Heart left ventricle (tissue), 16 donors: ENCODE data around the gene CASZ1. TPM values are rescaled to one million over a fixed set of nuclear protein-coding genes. Genes with fewer than 3 reads are reported as not detected.

Experiments
- ATAC-seq, 4 donors: fragments of 200-7000 bp; cut with Tn5 transposase; one replicate each; pipeline ENCODE4 v1.9.1; 2020 to 2022; ENCODE audit warnings: moderate library complexity in 4 of 4, mild to moderate bottlenecking in 3 of 4, moderate number of reproducible peaks in 1 of 4
- DNase-seq, 5 donors: peaks; one replicate each; pipeline ENCODE4 v3.0.0-alpha.2; 2020
- H3K27ac ChIP-seq, 12 donors: fragments of 200-600 bp; sonication (generic) in 4 of 12; one replicate each; pipeline versions ENCODE4 v1.5.0 to v1.8.0; 2016 to 2022; ENCODE audit warnings: mild to moderate bottlenecking in 2 of 12
- H3K27me3 ChIP-seq, 9 donors: fragments of 200-600 bp; sonication (generic) in 2 of 9; one replicate each; pipeline versions ENCODE4 v1.5.1 to v1.8.0; 2016 to 2022; ENCODE audit warnings: mild to moderate bottlenecking in 3 of 9
- H3K36me3 ChIP-seq, 9 donors: fragments of 200-600 bp; sonication (generic) in 2 of 9; one replicate each; pipeline versions ENCODE4 v1.5.0 to v1.8.0; 2018 to 2022; ENCODE audit warnings: mild to moderate bottlenecking in 2 of 9
- H3K4me1 ChIP-seq, 12 donors: fragments of 200-600 bp; sonication (generic) in 4 of 12; one replicate each; pipeline versions ENCODE4 v1.5.0 to v1.8.0; 2016 to 2022; ENCODE audit warnings: mild to moderate bottlenecking in 3 of 12
- H3K4me3 ChIP-seq, 12 donors: fragments of 200-600 bp; sonication (generic) in 4 of 12; one replicate each; pipeline versions ENCODE4 v1.5.0 to v1.8.0; 2017 to 2022; ENCODE audit warnings: mild to moderate bottlenecking in 9 of 12, moderate library complexity in 4 of 12
- H3K9me3 ChIP-seq, 12 donors: fragments of 200-600 bp; sonication (generic) in 4 of 12; one replicate each; pipeline versions ENCODE4 v1.5.0 to v1.8.0; 2016 to 2022; ENCODE audit warnings: mild to moderate bottlenecking in 1 of 12
- POLR2A ChIP-seq, 2 donors: fragments of 450-650 bp; IDR thresholded peaks; one replicate each; pipeline ENCODE4 v1.6.1; 2017; ENCODE audit warnings: antibody characterized with exemption in 2 of 2, mild to moderate bottlenecking in 2 of 2, moderate library complexity in 2 of 2
- WGBS, 4 donors: extraction: QIAGEN DNeasy Blood & Tissue Kit in 2 of 4; methylation state at CpG; one replicate each; pipeline versions ENCODE4 v1.1.5 to v1.1.7; 2013 to 2018; 5-methylcytosine and 5-hydroxymethylcytosine counted together
- intact Hi-C, 10 donors: fragments of 100-400 bp; cut with DNase I; formaldehyde crosslinking; loops; one replicate each; pipeline versions ENCODE4 v1.11.1 to v1.14.2; 2022
- polyA plus RNA-seq, 2 donors: library from polyadenylated mRNA; stranded (reverse); fragments of 200-250 nt; gene quantifications; one replicate each; pipeline ENCODE4 v1.2.3, GENCODE V29; 2013
- total RNA-seq, 9 donors: library from RNA; depleted of rRNA in 2 of 9; stranded (reverse); fragments of >200 nt in 2 of 9; fragmentation: NEBNext Ultra II Directional in 3 of 9; extraction: Animal tissue kit (Norgen Biotek cat#: 25700) in 3 of 9; gene quantifications; one replicate each; pipeline versions ENCODE4 v1.1.0 to v1.2.4, GENCODE V29; 2016 to 2023
- TF ChIP-seq, protein P1 (sequence below), 12 donors: fragments of 200-600 bp; sonication (generic) in 4 of 12; IDR thresholded peaks; one replicate each; pipeline versions ENCODE4 v1.5.0 to v1.8.0; 2018 to 2022; ENCODE audit warnings: antibody characterized with exemption in 12 of 12, mild to moderate bottlenecking in 5 of 12
- donor health status: ischemic (EF 13 %, LVEDD 7.1; RV severe dilation, severe dysfunction).
- donor health status: healthy with polysubstance abuse.
- donor health status: DM: no; HTN: yes; CAD: no.
- donor health status: DM: no; HTN: no; CAD: no.
- donor health status: ischemic (EF 25% LVEDD 6.9; RV normal size, moderate dysfunction).
- donor health status: ischemic (EF 25% LVEDD 5.7; RV mildly dilated, moderate dysfunction).
- donor health status: healthy.
- donor health status: DM: yes; HTN: yes; CAD: no.
- donor health status: ischemic (EF 35%, LVEDD 5.7; RV mildly dilated, moderate dysfunction).
- donor health status: nonischemic (EF 11% LVEDD 7.7; RV severe dilation, severe dysfunction).
- donor health status: DM: yes; HTN: yes; CAD: no.
- donor health status: PGD.
- donor health status: ischemic (EF 29% LVEDD 5.4; RV normal size, mild dysfunction).
- donor health status: nonischemic (EF 23%, LVEDD 6.1; RV moderate dilation, normal function).

CASZ1 gene
- total and polyA plus RNA-seq, 11 donors: 28.8 to 84.9 (median 55.0) TPM

DNA sequence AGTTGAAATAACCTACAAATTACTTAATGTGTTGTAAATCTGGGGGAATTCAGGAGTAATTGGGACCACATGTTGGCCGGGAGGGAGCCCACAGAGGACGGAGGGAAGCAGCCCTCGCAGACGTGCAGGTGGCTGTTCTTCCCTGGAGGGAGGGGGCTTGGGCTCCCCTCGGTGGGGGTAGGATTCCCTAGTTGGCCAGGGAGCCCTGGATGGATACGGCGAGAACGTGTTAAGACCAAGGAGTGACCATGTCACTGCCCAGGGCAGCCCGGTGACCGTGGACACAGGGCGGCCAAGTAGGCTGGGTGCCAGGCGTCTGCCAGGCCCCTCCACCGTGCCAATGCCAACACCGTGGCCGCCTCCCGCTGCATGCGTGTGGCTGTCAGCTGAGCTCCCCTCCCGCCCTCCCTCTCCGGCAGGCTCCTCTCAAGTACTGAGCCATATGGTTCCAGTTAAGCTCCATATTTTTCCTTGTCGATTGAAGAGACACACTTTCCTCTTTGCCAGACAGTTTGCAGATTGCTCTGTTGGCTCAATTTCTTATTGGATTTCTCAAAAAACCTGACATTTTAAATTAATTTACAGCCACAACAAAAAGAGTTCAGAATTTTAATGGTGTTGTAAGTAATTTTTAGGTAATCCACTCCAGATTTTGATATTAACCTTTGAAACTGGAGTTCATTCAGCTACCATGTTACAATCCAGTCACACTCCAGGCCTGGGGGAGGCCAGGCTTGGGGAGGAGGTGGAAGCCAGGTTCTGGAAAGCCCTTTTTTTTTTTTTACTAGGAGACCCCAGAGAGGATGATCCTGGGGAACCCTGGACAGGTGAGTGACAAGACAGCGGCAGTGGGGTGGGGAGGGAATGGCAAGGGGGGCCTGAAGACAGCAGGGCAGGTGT lies 71.2 kb downstream of the CASZ1 start:
- ATAC-seq: peak; percentile 13 to 54 (median 46)
- Histone ChIP-seq H3K36me3 (no peaks in the 10 kb centered on the region), H3K27me3 (no peaks in the 10 kb centered on the region), H3K4me1 (peaks cover 0 to 87% (median 45%) of the 10 kb centered on the region in 12 donors), H3K9me3 (no peaks in the 10 kb centered on the region), H3K4me3 (no peak overlapping the region), H3K27ac (peak overlapping the region; percentile 79 to 100 (median 88))
- peak in 4 of 5 donors; percentile 71 to 84 (median 80) for DNase-seq
- TF ChIP-seq, protein P1, sequence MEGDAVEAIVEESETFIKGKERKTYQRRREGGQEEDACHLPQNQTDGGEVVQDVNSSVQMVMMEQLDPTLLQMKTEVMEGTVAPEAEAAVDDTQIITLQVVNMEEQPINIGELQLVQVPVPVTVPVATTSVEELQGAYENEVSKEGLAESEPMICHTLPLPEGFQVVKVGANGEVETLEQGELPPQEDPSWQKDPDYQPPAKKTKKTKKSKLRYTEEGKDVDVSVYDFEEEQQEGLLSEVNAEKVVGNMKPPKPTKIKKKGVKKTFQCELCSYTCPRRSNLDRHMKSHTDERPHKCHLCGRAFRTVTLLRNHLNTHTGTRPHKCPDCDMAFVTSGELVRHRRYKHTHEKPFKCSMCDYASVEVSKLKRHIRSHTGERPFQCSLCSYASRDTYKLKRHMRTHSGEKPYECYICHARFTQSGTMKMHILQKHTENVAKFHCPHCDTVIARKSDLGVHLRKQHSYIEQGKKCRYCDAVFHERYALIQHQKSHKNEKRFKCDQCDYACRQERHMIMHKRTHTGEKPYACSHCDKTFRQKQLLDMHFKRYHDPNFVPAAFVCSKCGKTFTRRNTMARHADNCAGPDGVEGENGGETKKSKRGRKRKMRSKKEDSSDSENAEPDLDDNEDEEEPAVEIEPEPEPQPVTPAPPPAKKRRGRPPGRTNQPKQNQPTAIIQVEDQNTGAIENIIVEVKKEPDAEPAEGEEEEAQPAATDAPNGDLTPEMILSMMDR (IDR thresholded peaks at IDR 0.05): no peak
- no peak for TF ChIP-seq POLR2A (IDR thresholded peaks at IDR 0.05)
- intact Hi-C loops: loop anchor here in 1 of 10 donors (5.0 kb wide), 1 partner anchor 38 kb away; no protein-coding TSS in a partner anchor
- WGBS, 4 donors: 37 to 52% (median 40%) methylated on average over 19 to 21 of the region's 21 CpGs

DNA sequence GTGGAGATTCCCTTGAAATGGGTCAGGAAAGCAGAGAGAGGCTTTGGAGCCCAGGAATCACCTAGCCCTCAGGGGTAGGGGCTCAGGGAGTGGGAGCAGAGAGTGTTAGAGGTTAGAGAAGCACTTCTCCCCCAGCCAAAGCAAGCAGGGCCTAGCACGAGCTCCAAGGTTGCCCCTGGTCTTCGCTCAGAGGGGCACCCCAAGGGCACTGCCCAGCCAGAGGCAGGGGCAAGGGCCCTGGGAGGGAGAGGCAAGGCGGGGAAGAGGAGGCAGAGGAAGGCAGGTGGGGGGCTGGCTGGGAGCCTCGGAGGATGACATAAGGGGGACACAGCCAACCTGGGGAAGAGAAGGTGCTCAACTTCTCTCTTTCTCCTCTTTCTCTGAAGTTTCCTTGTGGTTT lies 71.9 kb downstream of the CASZ1 start:
- Histone ChIP-seq H3K27me3 (no peaks in the 10 kb centered on the region), H3K4me3 (no peak overlapping the region), H3K4me1 (peaks cover 0 to 90% (median 52%) of the 10 kb centered on the region in 12 donors), H3K36me3 (no peaks in the 10 kb centered on the region), H3K9me3 (no peaks in the 10 kb centered on the region), H3K27ac (peak overlapping the region; percentile 79 to 100 (median 88))
- ATAC-seq (peak in 3 of 4 donors; percentile 1 to 4 (median 3)), DNase-seq (no peak)
- TF ChIP-seq, protein P1 (IDR thresholded peaks at IDR 0.05): no peak
- no peak for TF ChIP-seq POLR2A (IDR thresholded peaks at IDR 0.05)
- WGBS, 4 donors: 62 to 71% (median 66%) methylated on average over 4 of the region's 4 CpGs
- intact Hi-C loops: no loop called here

DNA sequence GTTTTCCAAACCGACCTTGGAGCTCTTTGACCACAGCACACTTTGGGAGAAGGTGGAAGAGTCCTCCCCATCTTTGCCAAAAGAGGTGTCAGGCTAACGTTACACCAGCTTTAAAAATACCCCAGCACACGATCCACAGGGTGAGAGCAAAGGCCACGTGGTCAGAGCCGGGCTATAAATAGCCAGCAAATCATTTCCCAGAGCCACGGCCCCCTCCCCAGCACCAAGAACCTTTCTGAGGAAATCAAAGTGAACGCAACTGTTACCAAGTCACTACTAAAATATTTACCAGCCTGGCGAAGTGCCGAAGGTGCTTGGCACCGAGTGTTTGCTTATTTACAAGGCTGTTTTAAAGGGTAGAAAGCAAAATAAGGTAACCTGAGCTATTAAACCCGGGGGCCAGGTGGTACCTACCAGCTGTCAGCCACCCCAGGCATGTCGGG lies 72.4 kb downstream of the CASZ1 start:
- peak overlapping the region; percentile 79 to 100 (median 88) for H3K27ac ChIP-seq
- WGBS, 4 donors: 31 to 35% (median 31%) methylated on average over 12 of the region's 12 CpGs
- no peaks in the 10 kb centered on the region for H3K36me3 ChIP-seq
- peak in 4 of 5 donors; percentile 72 to 88 (median 78) for DNase-seq
- TF ChIP-seq, protein P1 (IDR thresholded peaks at IDR 0.05): no peak
- no peak for TF ChIP-seq POLR2A (IDR thresholded peaks at IDR 0.05)
- no peak overlapping the region for H3K4me3 ChIP-seq
- H3K27me3 ChIP-seq: no peaks in the 10 kb centered on the region
- ATAC-seq: peak; percentile 71 to 76 (median 74)
- peaks cover 0 to 90% (median 52%) of the 10 kb centered on the region in 12 donors for H3K4me1 ChIP-seq
- intact Hi-C loops: no loop called here
- no peaks in the 10 kb centered on the region for H3K9me3 ChIP-seq

DNA sequence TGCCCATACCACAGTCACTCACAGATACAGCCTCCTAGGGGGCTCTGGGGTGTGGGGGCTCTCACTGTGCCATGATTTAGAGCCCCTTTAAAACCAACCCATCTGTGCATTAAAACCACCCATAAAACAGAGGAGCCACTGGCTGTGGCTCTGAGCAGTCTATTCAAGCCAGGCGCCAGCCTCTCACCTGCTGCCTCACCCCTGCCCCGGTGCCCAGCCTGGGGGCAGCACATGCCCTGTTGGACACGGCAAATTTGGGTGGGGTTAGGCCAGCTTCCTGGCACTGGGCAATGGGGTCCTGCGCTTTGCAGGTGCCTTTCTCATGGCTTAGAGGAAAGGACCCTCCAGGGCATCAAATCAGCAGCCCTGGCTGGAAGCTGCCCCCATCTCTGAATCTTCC lies 73.1 kb downstream of the CASZ1 start:
- Histone ChIP-seq H3K9me3 (no peaks in the 10 kb centered on the region), H3K27me3 (peaks cover 0 to 3% (median 0%) of the 10 kb centered on the region in 9 donors), H3K4me1 (peaks cover 2 to 93% (median 55%) of the 10 kb centered on the region in 12 donors), H3K36me3 (no peaks in the 10 kb centered on the region), H3K4me3 (no peak overlapping the region), H3K27ac (peak overlapping the region; percentile 79 to 100 (median 88))
- intact Hi-C loops: no loop called here
- ATAC-seq: no peak
- no peak for TF ChIP-seq POLR2A (IDR thresholded peaks at IDR 0.05)
- DNase-seq: no peak
- WGBS, 4 donors: 77 to 100% (median 82%) methylated on average over 4 of the region's 4 CpGs
